ENCODE measurements around the gene PATJ.

Gene PATJ

DNA sequence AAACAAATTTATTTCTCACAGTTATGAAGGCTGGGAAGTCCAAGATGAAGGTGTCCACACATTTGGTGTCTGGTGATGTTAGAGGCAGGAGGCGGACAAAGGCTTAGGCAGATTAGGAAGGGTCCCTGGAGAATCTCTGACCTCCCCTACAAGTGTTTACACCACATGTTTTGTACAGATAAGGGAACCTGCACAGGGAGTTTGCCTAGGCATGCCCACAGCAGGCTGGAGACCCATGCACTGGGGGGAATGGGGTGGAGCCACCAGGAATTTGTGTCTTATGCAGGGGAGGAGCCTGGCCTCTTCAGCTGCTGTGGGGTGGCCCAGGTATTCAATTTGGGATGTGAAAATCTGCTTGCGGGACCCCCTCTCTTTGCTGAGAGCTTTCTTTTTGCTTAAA is 131.3 kb downstream of the PATJ start:
- Histone ChIP-seq H3K27ac (ENCODE audit: extremely low read depth, low read depth, low read length) (no peak overlapping the region), H3K4me1 (ENCODE audit: control insufficient read depth, insufficient read depth, low read length) (no peaks in the 10 kb centered on the region), H3K4me3 (ENCODE audit: low read depth, low read length) (no peak overlapping the region), H3K9me3 (ENCODE audit: control insufficient read depth, insufficient read depth, low read depth, low read length) (peaks cover 3% of the 10 kb centered on the region), H3K36me3 (ENCODE audit: control insufficient read depth in 2 of 2, insufficient read depth in 1 of 2, low read length in 2 of 2) (peaks cover 6 to 38% of the 10 kb centered on the region in 2 experiments)
- ChIA-PET CTCF (interaction anchor here (0.6 to 1.4 kb wide), 2 partner anchors 23 to 29 kb away, joined by 3 read pairs; no protein-coding TSS in a partner anchor), POLR2A (no interaction called here)
- TF ChIP-seq ZNF169 (tag by site-specific recombination; IDR thresholded peaks at IDR 0.05) (no peak), YY1 (tag by site-specific recombination; IDR thresholded peaks at IDR 0.05) (no peak), ZNF449 (tag by site-specific recombination; IDR thresholded peaks at IDR 0.05) (no peak), SCRT1 (tag by site-specific recombination; IDR thresholded peaks at IDR 0.05; ENCODE audit: borderline replicate concordance) (no peak), ZBTB17 (tag by site-specific recombination; IDR thresholded peaks at IDR 0.05) (no peak), SETDB1 (IDR thresholded peaks at IDR 0.05; ENCODE audit: insufficient read length, low read length) (peak; percentile 75)
- TF ChIP-seq, protein P1, sequence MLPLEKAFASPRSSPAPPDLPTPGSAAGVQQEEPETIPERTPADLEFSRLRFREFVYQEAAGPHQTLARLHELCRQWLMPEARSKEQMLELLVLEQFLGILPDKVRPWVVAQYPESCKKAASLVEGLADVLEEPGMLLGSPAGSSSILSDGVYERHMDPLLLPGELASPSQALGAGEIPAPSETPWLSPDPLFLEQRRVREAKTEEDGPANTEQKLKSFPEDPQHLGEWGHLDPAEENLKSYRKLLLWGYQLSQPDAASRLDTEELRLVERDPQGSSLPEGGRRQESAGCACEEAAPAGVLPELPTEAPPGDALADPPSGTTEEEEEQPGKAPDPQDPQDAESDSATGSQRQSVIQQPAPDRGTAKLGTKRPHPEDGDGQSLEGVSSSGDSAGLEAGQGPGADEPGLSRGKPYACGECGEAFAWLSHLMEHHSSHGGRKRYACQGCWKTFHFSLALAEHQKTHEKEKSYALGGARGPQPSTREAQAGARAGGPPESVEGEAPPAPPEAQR (tag by site-specific recombination; IDR thresholded peaks at IDR 0.05): no peak

- POLR2A ChIA-PET: no interaction called here
- TF ChIP-seq ZBTB8A (tag by site-specific recombination; IDR thresholded peaks at IDR 0.05) (peak; percentile 39; the same call in 1 of the 2 replicates), SALL2 (tag by site-specific recombination; IDR thresholded peaks at IDR 0.05; ENCODE audit: borderline replicate concordance) (no peak), ZBTB11 (tag by site-specific recombination; conservative IDR thresholded peaks at IDR 0.05; ENCODE audit: low read depth) (peak; percentile 69), ZNF404 (tag by site-specific recombination; IDR thresholded peaks at IDR 0.05) (0 out of 2 replicates have a peak, but pooled peaks have one; percentile 30), ZNF433 (tag by site-specific recombination; IDR thresholded peaks at IDR 0.05; ENCODE audit: low read depth) (0 out of 2 replicates have a peak, but pooled peaks have one; percentile 29), ZNF623 (tag by site-specific recombination; IDR thresholded peaks at IDR 0.05) (peak; percentile 43; the same call in 1 of the 2 replicates), ZNF510 (tag by site-specific recombination; IDR thresholded peaks at IDR 0.05; ENCODE audit: insufficient replicate concordance) (peak; percentile 23), ZNF558 (tag by site-specific recombination; IDR thresholded peaks at IDR 0.05) (0 out of 2 replicates have a peak, but pooled peaks have one; percentile 56), ZNF426 (tag by site-specific recombination; IDR thresholded peaks at IDR 0.05) (peak; percentile 78), ZNF19 (tag by site-specific recombination; IDR thresholded peaks at IDR 0.05; ENCODE audit: low read depth) (no peak), ZNF555 (tag by site-specific recombination; conservative IDR thresholded peaks at IDR 0.05) (peak; percentile 71), ZNF518A (tag by site-specific recombination; conservative IDR thresholded peaks at IDR 0.05; ENCODE audit: low read depth) (peak; percentile 73), ZNF140 (tag by site-specific recombination; IDR thresholded peaks at IDR 0.05) (peak; percentile 39; the same call in 1 of the 2 replicates), ZXDB (tag by site-specific recombination; IDR thresholded peaks at IDR 0.05) (peak; percentile 39; the same call in 1 of the 2 replicates)
Observed at GRCh38 chr1:61873994-61874393, 131.7 kb downstream of the PATJ start.

More at GRCh38 chr1:61873994-61874393, 131.7 kb downstream of the PATJ start:
- CTCF ChIA-PET: interaction anchor here (0.6 kb wide), 1 partner anchor 28 kb away, joined by 3 read pairs; no protein-coding TSS in a partner anchor
- Histone ChIP-seq H3K27ac (ENCODE audit: extremely low read depth, low read depth, low read length) (no peak overlapping the region), H3K4me3 (ENCODE audit: low read depth, low read length) (no peak overlapping the region), H3K36me3 (ENCODE audit: control insufficient read depth in 2 of 2, insufficient read depth in 1 of 2, low read length in 2 of 2) (peaks cover 6 to 38% of the 10 kb centered on the region in 2 experiments), H3K4me1 (ENCODE audit: control insufficient read depth, insufficient read depth, low read length) (no peaks in the 10 kb centered on the region), H3K9me3 (ENCODE audit: control insufficient read depth, insufficient read depth, low read depth, low read length) (peaks cover 3% of the 10 kb centered on the region)
